ENCODE data around the gene PTPMT1. TPM values are rescaled to one million over a fixed set of nuclear protein-coding genes. Genes with fewer than 3 reads are reported as not detected.
"Not testable (repeated sequence)": the region's sequence is repeated elsewhere in the genome, so short reads cannot be mapped to it uniquely, and the experiment has no call there.

PTPMT1 gene
- polyA plus RNA-seq, 3 donors, result 39.2 to 87.8 (median 83.3) TPM

DNA sequence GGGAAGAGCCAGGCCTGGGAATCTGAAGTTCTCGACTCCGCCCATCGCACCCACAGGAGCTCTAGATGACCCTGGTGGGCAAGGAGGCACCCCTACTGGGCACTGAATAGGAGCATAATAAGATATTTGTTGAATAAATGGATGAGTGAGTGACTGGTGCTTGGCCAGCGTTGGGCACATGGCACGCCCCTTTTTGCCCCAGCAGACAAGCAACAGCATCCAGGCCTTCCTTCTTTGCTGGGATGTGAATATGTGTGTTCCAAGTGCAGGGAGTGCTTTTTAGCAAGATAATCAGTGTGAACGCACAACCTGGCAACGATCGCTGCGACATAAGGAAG, 12.0 kb upstream of the PTPMT1 start:
- peaks cover 5 to 11% of the 10 kb centered on the region in 2 donors for H3K36me3 Mint-ChIP-seq
- DNase-seq, result peak in 1 of 3 donors; percentile 26

DNA sequence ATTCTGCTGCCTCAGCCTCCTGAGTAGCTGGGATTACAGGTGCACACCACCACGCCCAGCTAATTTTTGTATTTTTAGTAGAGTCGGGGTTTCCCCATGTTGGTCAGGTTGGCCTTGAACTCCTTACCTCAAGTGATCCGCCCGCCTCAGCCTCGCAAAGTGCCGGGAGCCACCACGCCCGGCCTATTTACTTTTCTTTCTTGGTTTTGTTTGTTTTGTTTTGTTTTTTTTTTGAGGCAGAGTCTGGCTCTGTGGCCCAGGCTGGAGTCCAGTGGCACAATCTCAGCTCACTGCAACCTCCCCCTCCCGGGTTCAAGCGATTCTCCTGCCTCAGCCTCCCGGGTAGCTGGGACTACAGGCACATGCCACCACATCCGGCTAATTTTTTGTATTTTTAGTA, 8.4 kb upstream of the PTPMT1 start:
- H4K20me1 ChIP-seq (ENCODE audit: insufficient read depth, low read length); H3K27me3 ChIP-seq (ENCODE audit: control insufficient read depth in 2 of 2, insufficient read depth in 2 of 2, low read length in 2 of 2); H3K36me3 ChIP-seq (replicated peaks in 1 of 2; ENCODE audit: control insufficient read depth in 1 of 2, insufficient read depth in 2 of 2, low read length in 2 of 2); H3K9ac ChIP-seq (ENCODE audit: insufficient read depth, low read length, poor library complexity, severe bottlenecking); H3K36me3 Mint-ChIP-seq; H3K9me3 Mint-ChIP-seq; H3K4me2 ChIP-seq (replicated peaks; ENCODE audit: extremely low read depth, low read length, poor library complexity, severe bottlenecking); H3K9me3 ChIP-seq (replicated peaks in 1 of 2; ENCODE audit: control insufficient read depth in 1 of 2, insufficient read depth in 1 of 2, low read length in 2 of 2); intact Hi-C loops (cut with micrococcal nuclease); H3K4me3 Mint-ChIP-seq; H3K4me3 ChIP-seq (replicated peaks in 1 of 3; ENCODE audit: low read depth in 2 of 3, low read length in 3 of 3); H3K27ac Mint-ChIP-seq; H3K27me3 Mint-ChIP-seq (ENCODE audit: low read depth in 3 of 3); H3K27ac ChIP-seq (ENCODE audit: low read depth in 1 of 2, low read length in 2 of 2); DNase-seq; H2AFZ ChIP-seq (ENCODE audit: insufficient read depth, low read depth, low read length, poor library complexity, severe bottlenecking): not testable (repeated sequence)
- peaks cover 16% of the 10 kb centered on the region for H3K4me1 Mint-ChIP-seq
- H3K79me2 ChIP-seq (ENCODE audit: insufficient read depth, low read length), result peaks cover 15% of the 10 kb centered on the region
- H3K4me1 ChIP-seq (ENCODE audit: control insufficient read depth in 1 of 2, insufficient read depth in 2 of 2, low read length in 2 of 2), result peaks cover 21 to 26% of the 10 kb centered on the region in 2 donors
- 100% methylated on average over 4 of the region's 12 CpGs for WGBS (ENCODE audit: insufficient coverage)

More for the DNA sequence above, 12.0 kb upstream of the PTPMT1 start:
- peaks cover 40 to 51% of the 10 kb centered on the region in 2 donors for H3K4me1 ChIP-seq (ENCODE audit: control insufficient read depth in 1 of 2, insufficient read depth in 2 of 2, low read length in 2 of 2)
- peak overlapping the region; percentile 27 to 98 for H3K27ac ChIP-seq (ENCODE audit: low read depth in 1 of 2, low read length in 2 of 2)
- peaks cover 36% of the 10 kb centered on the region for H3K4me1 Mint-ChIP-seq
- H3K4me3 ChIP-seq (replicated peaks in 1 of 3; ENCODE audit: low read depth in 2 of 3, low read length in 3 of 3), result peak overlapping the region; percentile 34 to 96 (median 36)
- H3K79me2 ChIP-seq (ENCODE audit: insufficient read depth, low read length), result peaks cover 51% of the 10 kb centered on the region
- 0% methylated on average over 5 of the region's 9 CpGs for WGBS (ENCODE audit: insufficient coverage)
- H3K27ac Mint-ChIP-seq, result peak overlapping the region; percentile 64 to 98 (median 83)
- peak overlapping the region; percentile 81 for H2AFZ ChIP-seq (ENCODE audit: insufficient read depth, low read depth, low read length, poor library complexity, severe bottlenecking)
- intact Hi-C loops (cut with micrococcal nuclease), result loop anchor here (2.0 to 5.0 kb wide), 4 partner anchors 36 to 56 kb away; no protein-coding TSS in a partner anchor
- no peaks in the 10 kb centered on the region for H3K27me3 ChIP-seq (ENCODE audit: control insufficient read depth in 2 of 2, insufficient read depth in 2 of 2, low read length in 2 of 2)
- peaks cover 18% of the 10 kb centered on the region for H4K20me1 ChIP-seq (ENCODE audit: insufficient read depth, low read length)
- H3K9me3 ChIP-seq (replicated peaks in 1 of 2; ENCODE audit: control insufficient read depth in 1 of 2, insufficient read depth in 1 of 2, low read length in 2 of 2), result no peaks in the 10 kb centered on the region
- TF ChIP-seq, protein P1, sequence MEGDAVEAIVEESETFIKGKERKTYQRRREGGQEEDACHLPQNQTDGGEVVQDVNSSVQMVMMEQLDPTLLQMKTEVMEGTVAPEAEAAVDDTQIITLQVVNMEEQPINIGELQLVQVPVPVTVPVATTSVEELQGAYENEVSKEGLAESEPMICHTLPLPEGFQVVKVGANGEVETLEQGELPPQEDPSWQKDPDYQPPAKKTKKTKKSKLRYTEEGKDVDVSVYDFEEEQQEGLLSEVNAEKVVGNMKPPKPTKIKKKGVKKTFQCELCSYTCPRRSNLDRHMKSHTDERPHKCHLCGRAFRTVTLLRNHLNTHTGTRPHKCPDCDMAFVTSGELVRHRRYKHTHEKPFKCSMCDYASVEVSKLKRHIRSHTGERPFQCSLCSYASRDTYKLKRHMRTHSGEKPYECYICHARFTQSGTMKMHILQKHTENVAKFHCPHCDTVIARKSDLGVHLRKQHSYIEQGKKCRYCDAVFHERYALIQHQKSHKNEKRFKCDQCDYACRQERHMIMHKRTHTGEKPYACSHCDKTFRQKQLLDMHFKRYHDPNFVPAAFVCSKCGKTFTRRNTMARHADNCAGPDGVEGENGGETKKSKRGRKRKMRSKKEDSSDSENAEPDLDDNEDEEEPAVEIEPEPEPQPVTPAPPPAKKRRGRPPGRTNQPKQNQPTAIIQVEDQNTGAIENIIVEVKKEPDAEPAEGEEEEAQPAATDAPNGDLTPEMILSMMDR (IDR thresholded peaks at IDR 0.05), result peak; percentile 60
- H3K9me3 Mint-ChIP-seq, result peaks cover 0 to 2% (median 0%) of the 10 kb centered on the region in 7 donors
- H3K36me3 ChIP-seq (replicated peaks in 1 of 2; ENCODE audit: control insufficient read depth in 1 of 2, insufficient read depth in 2 of 2, low read length in 2 of 2), result no peaks in the 10 kb centered on the region
- H3K4me2 ChIP-seq (replicated peaks; ENCODE audit: extremely low read depth, low read length, poor library complexity, severe bottlenecking), result peak overlapping the region; percentile 95
- no peaks in the 10 kb centered on the region for H3K27me3 Mint-ChIP-seq (ENCODE audit: low read depth in 3 of 3)
- H3K4me3 Mint-ChIP-seq, result peak overlapping the region; percentile 77 to 86
- peak overlapping the region; percentile 94 for H3K9ac ChIP-seq (ENCODE audit: insufficient read depth, low read length, poor library complexity, severe bottlenecking)

Measured in CD14-positive monocyte (primary cell).